KOPT-K1 (cell line): ENCODE data around the gene SMARCAL1.
"Not testable (repeated sequence)": the region's sequence is repeated elsewhere in the genome, so short reads cannot be mapped to it uniquely, and the experiment has no call there.

ENCODE experiments used
- H3K27ac ChIP-seq: fragments of 200-600 bp; sonication (generic); 2 replicates; pipeline ENCODE4 v1.5.1; 2016; ENCODE audit warnings: antibody characterized with exemption, mild to moderate bottlenecking, low read depth, low read length; ENCODE audit not compliant: poor library complexity, severe bottlenecking
- H3K36me3 ChIP-seq: fragments of 200-600 bp; sonication (generic); 2 replicates; pipeline ENCODE4 v1.5.1; 2017; ENCODE audit warnings: antibody characterized with exemption, mild to moderate bottlenecking, low read length, moderate library complexity; ENCODE audit not compliant: insufficient read depth
- H3K9me3 ChIP-seq: fragments of 200-600 bp; sonication (generic); 2 replicates; pipeline ENCODE4 v1.5.1; 2017; ENCODE audit warnings: antibody characterized with exemption, low read length, mild to moderate bottlenecking; ENCODE audit not compliant: insufficient read depth, poor library complexity, severe bottlenecking

The SMARCAL1 gene

GRCh38 chr2:216412022-216412999 is at the start of gene SMARCAL1:
SMARCAL1 (plus strand) TSS chr2:216412484; CDS start chr2:216414705, 2,221 bp downstream.
- H3K36me3 ChIP-seq, result peaks cover 28% of the 10 kb centered on the region

GRCh38 chr2:216362730-216363129 is 49.6 kb upstream of the SMARCAL1 start:
- no peaks in the 10 kb centered on the region for H3K9me3 ChIP-seq
- no peak overlapping the region for H3K27ac ChIP-seq
- no peaks in the 10 kb centered on the region for H3K36me3 ChIP-seq

More at GRCh38 chr2:216412022-216412999, at the start of gene SMARCAL1:
- H3K9me3 ChIP-seq, result no peaks in the 10 kb centered on the region
- H3K27ac ChIP-seq, result peak within 1 kb of the TSS; percentile 88

- H3K9me3 ChIP-seq, result no peaks in the 10 kb centered on the region
- no peak overlapping the region for H3K27ac ChIP-seq
- H3K36me3 ChIP-seq, result no peaks in the 10 kb centered on the region
Observed at GRCh38 chr2:216363221-216363620, 49.1 kb upstream of the SMARCAL1 start.

GRCh38 chr2:216365518-216365917 is 46.8 kb upstream of the SMARCAL1 start:
- H3K9me3 ChIP-seq, result no peaks in the 10 kb centered on the region
- no peaks in the 10 kb centered on the region for H3K36me3 ChIP-seq
- H3K27ac ChIP-seq, result no peak overlapping the region

GRCh38 chr2:216366777-216367471 is 45.4 kb upstream of the SMARCAL1 start:
- Histone ChIP-seq H3K9me3 (no peaks in the 10 kb centered on the region), H3K27ac (no peak overlapping the region), H3K36me3 (no peaks in the 10 kb centered on the region)

- H3K27ac ChIP-seq, result no peak overlapping the region
- H3K9me3 ChIP-seq, result no peaks in the 10 kb centered on the region
- no peaks in the 10 kb centered on the region for H3K36me3 ChIP-seq
Observed at GRCh38 chr2:216369821-216370220, 42.5 kb upstream of the SMARCAL1 start.

DNA sequence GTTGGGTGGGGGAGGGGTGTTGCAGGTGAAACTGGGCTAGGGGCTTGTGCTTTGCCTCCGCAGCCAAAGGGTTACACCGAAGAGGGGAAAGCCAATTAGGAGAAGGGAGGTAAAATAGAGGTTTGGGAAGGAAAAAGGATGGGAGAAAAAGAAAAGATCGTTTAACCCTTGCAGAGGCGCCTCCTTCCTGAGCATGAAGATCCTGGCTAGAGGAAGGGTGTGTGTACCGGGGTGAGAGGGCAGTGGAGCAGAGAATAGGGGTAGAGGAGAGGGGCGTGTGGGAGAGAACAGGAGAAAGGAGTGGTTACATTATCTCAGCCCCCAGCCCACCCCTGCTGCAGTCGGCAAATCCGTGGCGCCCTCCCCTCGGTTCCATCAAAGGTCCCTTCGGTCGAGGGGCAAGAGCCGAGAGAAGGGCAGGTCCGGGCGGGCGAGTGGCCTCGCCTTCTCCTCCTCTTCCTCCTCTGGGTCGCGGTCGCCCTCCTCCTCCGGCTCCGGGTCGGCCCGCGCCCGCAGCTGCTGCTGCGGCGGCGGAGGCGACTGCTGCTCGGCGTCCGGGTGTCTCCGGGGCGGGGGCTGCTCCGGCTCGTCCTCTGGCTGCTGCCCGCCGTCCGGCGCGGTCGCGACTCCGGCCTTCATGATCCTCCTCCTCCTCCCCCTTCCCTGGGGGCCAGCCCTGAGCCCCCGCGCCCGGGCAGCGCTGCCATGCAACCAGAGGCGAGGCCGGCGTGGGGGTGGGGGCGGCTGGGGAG is 41.1 kb upstream of the SMARCAL1 start:
- Histone ChIP-seq H3K36me3 (no peaks in the 10 kb centered on the region), H3K27ac (no peak overlapping the region), H3K9me3 (no peaks in the 10 kb centered on the region)

- no peak within 1 kb of the TSS for H3K27ac ChIP-seq
- H3K36me3 ChIP-seq, result no peaks in the 10 kb centered on the region
- H3K9me3 ChIP-seq, result no peaks in the 10 kb centered on the region
Observed at GRCh38 chr2:216371721-216372702, 40.3 kb upstream of the SMARCAL1 start, which contains the start of gene MARCHF4. MARCHF4 (minus strand) TSS chr2:216372483; CDS start chr2:216370260, 2,223 bp downstream.

- no peaks in the 10 kb centered on the region for H3K9me3 ChIP-seq
- no peak overlapping the region for H3K27ac ChIP-seq
- no peaks in the 10 kb centered on the region for H3K36me3 ChIP-seq
Observed at GRCh38 chr2:216372761-216373291, 39.5 kb upstream of the SMARCAL1 start.

- Histone ChIP-seq H3K36me3 (no peaks in the 10 kb centered on the region), H3K27ac (no peak overlapping the region), H3K9me3 (no peaks in the 10 kb centered on the region)
Observed at GRCh38 chr2:216373896-216374295, 38.4 kb upstream of the SMARCAL1 start.

DNA sequence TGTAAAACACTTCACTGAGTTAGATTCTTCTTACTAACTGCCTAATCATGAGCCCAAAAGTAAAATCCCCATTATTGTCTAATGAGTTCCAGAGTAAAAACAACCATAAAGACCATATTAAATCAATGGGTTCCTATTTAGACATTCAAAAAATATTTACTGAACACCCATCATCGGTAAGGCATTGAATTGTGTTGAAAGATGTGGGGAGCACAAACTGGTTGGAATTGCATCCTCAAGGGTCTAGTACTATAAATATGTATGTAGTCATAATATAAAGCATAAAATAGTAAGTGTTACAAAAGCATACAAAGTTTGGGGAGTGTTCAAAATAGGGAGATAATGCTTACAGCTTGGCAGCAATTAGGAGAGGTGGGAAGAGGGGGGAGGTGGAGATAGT is 37.0 kb upstream of the SMARCAL1 start:
- H3K27ac ChIP-seq, result no peak overlapping the region

GRCh38 chr2:216379977-216380376 is 32.3 kb upstream of the SMARCAL1 start:
- Histone ChIP-seq H3K36me3 (no peaks in the 10 kb centered on the region), H3K9me3 (no peaks in the 10 kb centered on the region), H3K27ac (no peak overlapping the region)

More for the DNA sequence above, 37.0 kb upstream of the SMARCAL1 start:
- no peaks in the 10 kb centered on the region for H3K36me3 ChIP-seq
- H3K9me3 ChIP-seq, result no peaks in the 10 kb centered on the region

DNA sequence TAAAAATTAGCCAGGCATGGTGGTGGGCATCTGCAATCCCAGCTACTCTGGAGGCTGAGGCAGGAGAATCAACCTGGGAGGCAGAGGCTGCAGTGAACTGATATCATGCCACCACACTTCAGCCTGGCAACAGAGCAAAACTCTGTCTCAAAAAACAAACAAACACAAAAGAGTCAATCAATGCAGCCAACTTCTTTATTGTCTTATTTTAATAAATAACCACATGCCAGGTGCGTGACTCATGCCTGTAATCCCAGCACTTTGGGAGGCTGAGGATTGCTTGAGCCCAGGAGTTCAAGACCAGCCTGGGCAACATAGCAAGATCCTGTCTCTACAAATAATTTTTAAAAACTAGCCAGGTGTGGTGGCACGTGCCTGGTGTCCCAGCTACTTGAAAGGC is 27.9 kb upstream of the SMARCAL1 start:
- H3K27ac ChIP-seq, H3K36me3 ChIP-seq, H3K9me3 ChIP-seq: not testable (repeated sequence)

DNA sequence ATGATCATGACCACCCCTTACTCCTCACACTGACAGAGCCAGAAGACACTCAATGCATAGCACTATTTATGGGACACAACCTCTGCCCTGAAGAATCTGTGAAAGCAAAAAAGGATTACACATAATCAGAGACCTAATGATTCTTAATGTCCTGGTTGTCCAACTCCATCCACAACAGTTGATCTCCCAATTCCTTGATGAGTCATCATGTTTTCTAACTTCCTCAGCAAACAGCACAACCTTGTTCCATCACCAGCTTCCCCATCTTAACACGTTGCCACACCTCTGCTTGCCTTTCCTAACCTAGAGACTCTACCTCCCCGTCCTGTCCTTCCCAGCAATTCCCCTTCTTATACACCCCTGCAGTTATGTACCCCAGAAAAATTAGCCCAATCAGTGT is 26.8 kb upstream of the SMARCAL1 start:
- no peaks in the 10 kb centered on the region for H3K36me3 ChIP-seq
- no peaks in the 10 kb centered on the region for H3K9me3 ChIP-seq
- no peak overlapping the region for H3K27ac ChIP-seq
